NCI-H1417 treated with DMSO at 0.1 percent for 48 hours (cell line): ENCODE results near the gene CCDC69.
A peak's percentile ranks its signal among the peaks of the same experiment; 100 is the strongest.
"Not testable (repeated sequence)": the region's sequence is repeated elsewhere in the genome, so short reads cannot be mapped to it uniquely, and the experiment has no call there.

Experiments used
- DNase-seq: peaks from one replicate; lab custom pipeline; 2025; lab: John Stamatoyannopoulos, UW

CCDC69 gene, protein sequence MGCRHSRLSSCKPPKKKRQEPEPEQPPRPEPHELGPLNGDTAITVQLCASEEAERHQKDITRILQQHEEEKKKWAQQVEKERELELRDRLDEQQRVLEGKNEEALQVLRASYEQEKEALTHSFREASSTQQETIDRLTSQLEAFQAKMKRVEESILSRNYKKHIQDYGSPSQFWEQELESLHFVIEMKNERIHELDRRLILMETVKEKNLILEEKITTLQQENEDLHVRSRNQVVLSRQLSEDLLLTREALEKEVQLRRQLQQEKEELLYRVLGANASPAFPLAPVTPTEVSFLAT

GRCh38 chr5:151223447-151224264 lies at the start of gene CCDC69:
Gene CCDC69, minus strand, starts transcription at chr5:151224092. Its CDS starts 122 bp downstream, at chr5:151223970.
- no peak for DNase-seq

DNA sequence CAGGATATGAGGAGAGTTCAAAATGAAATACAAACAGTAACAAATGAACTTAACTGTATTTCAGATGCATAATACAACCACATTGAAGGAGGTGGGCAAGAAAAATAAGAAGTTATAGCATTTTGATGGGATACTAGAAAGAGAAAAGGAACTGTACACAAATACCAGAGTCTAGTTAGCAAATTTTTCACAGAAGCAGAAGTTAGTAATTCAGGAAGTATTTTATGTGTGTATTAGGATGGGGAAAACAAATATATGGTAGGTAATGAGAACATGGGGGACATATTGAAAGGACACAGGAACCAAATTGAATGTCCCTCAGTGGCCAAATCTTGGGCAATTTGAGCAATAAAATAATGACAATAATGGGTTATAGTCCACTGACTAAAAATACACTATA lies 47.4 kb upstream of the CCDC69 start:
- no peak for DNase-seq

DNA sequence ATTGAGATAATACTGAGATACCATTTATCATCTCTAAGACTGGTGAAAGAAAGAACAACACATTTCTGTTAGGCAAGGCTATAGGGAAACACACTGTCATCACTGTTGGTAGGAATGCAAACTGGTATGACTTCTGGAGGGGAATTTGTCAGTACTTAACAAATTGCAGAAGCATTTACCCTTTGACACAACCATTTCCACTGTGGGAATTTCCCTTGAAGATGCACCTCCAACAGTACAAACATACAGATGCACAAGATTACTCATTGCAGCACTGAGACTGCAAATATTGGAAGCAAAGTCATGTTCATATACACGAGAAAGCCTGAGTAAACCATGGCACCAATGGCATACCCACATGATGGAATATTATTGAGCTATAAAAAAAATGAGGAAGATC lies 46.7 kb upstream of the CCDC69 start:
- DNase-seq, result no peak

GRCh38 chr5:151267491-151268260 lies 43.8 kb upstream of the CCDC69 start:
- no peak for DNase-seq

DNA sequence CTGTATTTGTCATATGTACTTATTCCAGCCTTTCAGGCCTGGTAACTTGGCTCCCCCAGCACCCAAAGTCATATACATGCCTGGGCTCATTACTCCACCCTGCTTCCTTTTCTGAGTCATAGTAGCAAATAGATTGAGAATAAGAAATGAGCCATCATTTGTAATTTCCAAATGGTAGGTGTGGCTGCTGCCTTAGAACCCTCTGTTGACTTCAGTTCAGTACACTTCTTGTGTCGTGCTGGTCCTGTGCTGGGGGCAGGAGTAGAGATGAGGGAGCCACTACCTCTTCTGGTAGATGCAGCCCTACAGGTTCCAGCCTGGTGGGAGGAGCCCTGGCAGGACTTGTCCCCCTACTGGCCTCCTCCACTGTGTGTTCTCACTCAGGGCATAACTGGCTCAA lies 40.2 kb upstream of the CCDC69 start:
- no peak for DNase-seq

DNA sequence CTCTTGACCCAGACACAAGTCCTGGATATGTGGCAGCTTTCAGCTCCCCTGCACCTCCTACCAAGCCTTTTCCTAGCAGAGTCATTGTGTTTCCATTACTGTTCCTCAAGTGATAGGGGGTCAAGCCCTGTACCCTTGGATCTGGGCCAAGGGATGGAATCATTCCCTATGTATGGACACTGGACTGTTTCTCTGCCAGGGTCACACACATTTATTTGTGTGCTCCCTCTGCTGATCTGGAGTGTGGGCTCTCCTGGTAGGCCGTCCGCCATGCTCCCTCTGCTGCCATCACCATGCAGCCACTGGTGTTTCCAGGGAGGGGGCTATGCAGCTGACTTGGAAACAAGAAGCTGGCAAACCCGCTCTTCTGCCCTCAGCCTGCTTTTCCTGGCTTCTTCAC lies 38.6 kb upstream of the CCDC69 start:
- DNase-seq, result no peak

GRCh38 chr5:151259931-151260330 lies 36.0 kb upstream of the CCDC69 start:
- no peak for DNase-seq

DNA sequence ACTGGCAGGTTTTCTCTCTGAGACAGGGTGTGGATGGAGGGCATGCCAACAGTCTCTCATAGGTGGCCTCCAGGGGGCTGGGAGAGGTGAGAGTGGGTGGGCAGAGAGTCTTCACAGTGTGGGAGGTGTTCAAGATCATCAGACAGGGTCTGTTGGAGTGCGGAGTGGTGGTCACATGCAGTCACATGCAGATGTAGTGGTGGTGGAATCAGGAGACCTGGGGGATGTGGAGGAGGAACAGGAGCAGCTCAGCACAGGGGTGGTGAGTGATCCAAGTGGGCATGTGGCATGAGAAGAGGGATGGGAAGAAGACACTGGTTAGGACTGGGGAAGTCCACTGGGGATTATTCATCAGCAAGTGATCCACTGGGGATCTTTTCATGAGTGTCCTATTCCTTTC lies 34.9 kb upstream of the CCDC69 start:
- no peak for DNase-seq

DNA sequence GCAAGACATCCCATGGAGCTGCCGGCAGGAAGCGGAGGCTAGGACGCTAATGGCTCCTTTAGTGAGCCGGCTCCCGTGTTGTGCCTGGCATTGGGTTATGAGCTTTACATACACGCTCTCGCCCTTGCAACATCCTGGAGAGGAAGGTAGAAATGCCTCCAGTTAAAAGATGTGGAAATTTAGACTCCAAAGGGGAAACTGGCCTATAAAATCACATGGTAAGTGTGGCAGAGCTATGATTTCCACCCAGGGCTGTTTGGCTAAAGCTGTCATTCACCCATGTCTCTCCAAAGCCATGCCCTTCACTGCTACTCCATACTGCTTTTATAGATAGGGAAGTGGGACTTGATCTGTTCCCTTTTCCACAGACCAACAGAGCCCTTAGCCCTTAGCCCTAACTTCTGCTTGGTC lies 34.3 kb upstream of the CCDC69 start:
- DNase-seq, result no peak

- DNase-seq, result no peak
Observed at GRCh38 chr5:151257731-151258181, 33.9 kb upstream of the CCDC69 start.

DNA sequence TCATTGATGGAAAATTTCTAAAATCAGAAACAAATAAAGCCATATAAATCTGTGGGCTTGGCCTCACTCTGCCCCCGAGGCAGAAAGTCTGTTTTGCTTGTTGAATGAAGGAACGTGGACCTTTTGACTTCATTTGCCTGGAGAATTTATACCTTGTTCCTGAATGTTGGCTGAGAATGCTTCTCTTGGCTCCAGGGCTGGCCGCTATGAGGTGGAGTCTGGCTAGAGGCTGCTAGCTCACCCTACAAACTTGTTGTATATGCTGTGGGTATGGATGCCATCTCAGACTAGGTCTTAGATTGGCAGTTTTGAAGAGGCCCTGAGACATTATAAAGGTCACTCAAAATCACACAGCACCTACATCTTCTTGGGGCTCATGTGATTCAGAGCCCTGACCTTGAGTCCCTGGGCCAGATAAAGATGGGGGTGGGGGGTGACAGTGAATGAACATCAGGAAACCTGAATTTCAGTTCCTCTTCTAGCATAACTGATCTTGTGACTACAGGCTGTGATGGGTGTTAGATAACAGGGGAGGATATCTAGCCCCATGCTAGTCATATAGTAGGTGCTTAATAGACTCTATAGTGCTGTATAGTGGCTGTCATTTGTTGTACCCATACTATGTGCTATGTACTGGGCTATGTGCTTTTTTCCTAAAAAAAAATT lies 31.9 kb upstream of the CCDC69 start:
- no peak for DNase-seq

DNA sequence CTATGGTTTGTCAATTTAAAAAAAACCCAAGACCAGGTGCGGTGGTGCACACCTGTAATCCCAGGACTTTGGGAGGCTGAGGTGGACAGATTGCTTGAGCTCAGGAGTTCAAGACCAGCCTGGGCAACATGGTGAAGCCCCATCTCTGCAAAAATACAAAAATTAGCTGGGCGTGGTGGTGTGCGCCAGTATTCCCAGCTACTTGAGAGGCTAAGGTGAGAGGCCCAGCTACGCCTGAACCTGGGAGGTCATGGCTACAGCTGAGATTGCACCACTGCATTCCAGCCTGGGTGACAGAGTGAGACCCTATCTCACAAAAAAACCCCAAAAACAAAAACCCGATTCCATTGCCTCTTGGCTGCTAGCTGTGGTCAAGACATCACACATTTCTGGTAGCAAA lies 31.1 kb upstream of the CCDC69 start:
- not testable (repeated sequence) for DNase-seq

GRCh38 chr5:151254556-151254955 lies 30.7 kb upstream of the CCDC69 start:
- DNase-seq, result no peak

DNA sequence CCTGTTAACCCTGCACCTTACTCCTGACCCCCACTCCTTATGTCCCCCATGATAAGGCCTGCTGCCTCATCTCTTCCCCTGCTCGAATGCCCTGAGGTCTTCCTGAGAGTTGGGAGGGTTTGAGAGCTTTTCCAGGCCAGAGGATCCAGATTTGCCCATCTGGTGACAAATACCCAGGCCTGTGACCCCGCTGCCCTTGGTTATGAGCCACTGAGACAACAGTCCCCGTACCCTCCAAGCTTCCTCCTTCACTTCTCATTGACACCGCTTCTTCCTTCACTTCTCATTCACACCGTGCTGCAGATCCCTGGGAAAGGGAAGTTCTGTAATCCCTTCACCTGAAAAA lies 29.7 kb upstream of the CCDC69 start:
- no peak for DNase-seq

DNA sequence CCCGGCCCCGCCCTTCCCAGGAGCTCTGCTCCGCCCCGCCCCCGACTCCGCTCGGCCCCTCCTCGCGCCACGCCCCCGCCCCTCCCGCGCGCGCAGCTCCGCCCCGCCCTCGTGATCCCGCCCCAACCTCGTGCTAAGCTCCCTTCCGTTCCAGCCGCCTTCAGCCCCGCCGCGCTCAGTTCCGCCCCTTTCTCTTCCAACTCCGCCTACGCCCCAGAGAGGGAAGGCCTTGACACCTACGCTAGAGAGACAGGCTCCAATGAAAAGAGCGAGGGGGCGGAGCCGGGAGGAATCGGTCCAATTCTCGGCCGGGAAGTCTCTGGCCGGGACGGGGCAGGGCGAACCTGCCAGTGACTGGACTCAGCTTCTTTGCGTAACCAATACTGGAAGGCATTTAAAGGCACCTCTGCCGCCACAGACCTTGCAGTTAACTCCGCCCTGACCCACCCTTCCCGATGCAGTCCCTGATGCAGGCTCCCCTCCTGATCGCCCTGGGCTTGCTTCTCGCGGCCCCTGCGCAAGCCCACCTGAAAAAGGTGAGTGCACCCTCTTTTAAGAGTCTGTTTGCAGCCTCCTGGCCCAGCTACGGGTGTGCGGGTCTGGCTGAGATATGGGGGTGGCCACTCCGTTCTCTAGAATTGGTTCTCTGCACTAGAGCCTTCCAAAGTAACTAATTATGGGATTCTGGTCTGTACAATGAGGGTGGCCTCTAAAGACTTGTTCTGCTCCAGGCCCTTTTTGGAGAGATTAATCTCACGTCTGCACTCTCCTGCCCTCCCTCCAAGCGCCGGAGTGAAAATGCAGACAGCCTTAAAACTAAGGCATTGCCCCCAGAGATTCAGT lies 29.1 kb upstream of the CCDC69 start, which contains the start of gene GM2A:
Gene GM2A (plus strand): TSS at position 424 of the 843 bp plus-strand sequence. CDS start 32 bp downstream, at position 456.
- DNase-seq, result peak; percentile 58

GRCh38 chr5:151251621-151252020 lies 27.7 kb upstream of the CCDC69 start:
- no peak for DNase-seq

DNA sequence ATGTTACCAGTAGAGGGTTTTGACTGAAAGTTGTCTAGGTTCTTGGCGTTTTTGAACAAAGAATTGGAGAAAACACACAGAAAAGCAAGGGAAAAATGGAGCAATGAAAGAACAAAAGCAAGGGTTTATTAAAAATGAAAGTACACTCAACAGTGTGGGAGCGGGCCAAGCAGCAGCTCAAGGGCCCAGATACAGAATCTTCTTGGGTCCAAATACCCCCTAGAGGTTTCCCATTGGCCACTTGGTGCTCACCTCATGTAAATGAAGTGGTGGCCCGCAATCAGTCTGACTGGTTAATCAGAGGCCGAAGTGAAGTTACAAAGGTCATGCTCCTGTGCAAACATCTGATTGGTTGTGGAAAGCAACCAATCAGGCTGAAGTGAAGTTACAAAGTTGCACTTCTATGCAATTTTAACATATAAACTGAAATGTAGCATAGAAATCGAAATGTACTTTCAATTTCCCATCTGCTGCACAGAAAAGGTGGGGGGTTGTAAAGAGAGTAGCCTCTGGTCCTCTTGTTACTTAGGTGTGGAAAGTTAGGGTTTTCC lies 27.2 kb upstream of the CCDC69 start:
- DNase-seq, result no peak

DNA sequence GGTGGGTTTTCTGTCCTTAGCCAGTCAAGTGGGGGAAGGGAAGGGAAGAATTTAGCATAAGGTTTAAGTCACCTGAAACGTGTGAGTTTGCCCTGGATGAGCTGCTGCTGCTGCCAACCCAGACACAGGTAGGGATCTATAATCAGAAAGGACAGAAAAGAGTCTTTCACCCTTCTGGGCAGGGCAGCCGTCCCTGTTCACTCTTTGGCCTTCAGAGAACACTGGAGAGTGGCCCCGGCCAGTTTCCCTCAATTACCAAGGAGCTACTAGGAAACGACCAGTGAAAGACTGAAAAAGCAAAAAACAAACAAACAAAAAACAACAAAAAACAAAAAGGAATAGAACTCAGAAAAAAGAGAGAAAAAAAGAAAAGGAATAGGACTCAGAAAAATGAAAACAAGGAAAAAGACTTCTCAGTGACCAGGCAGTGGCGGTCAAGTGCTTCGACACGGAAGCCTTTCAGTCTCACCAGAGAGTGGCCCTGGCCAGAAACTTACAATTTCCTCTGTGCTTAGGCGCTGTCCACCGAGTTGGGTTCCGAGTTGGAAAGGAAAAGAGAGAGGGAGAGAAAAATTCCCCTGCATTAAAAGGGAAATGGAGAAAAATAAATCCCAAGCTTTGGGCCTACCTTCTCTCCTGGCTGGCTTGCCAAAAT lies 26.6 kb upstream of the CCDC69 start:
- no peak for DNase-seq

GRCh38 chr5:151249281-151249680 lies 25.4 kb upstream of the CCDC69 start:
- DNase-seq, result no peak

- no peak for DNase-seq
Observed at GRCh38 chr5:151248651-151249050, 24.8 kb upstream of the CCDC69 start.
